Effector CD4-positive, alpha-beta T cell (primary cell): Measurements from ENCODE around the gene ST3GAL4.
A peak's percentile ranks its signal among the peaks of the same experiment; 100 is the strongest.

Experiments
- DNase-seq: peaks from one replicate; pipeline ENCODE4 v3.0.0-alpha.2; 2020

Gene ST3GAL4

DNA sequence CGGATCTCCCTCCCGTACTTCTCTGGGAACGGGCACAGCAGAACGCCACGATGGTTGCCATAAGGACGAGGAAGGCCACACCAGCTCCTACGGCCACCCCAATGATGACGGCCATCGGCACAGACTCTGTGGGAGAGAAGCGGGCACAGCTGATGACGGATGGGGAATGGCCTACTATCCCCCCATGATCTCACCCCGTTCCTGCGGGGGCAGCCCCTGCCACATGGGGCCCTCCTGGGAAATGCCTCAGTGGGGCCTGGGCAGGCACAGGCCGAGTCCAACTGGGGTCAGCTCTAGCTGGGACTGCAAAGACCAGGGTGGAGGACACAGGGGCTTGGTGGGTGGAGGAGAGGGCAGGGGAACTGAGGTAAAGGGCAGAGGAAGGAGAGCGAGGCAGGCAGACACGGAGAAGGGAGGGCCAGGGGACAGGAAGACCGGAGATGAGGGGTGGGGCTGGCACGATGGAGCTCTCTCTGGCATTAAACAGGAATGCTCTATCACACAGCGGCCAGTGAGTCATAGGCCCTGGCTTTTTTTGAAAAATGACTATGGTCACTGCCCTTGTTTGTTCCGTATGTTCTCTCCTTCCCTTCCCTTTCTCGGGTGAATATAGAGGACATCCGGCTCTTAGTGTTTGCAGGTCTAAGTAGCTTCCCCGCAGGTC lies 76.0 kb downstream of the ST3GAL4 start:
- DNase-seq, result no peak

DNA sequence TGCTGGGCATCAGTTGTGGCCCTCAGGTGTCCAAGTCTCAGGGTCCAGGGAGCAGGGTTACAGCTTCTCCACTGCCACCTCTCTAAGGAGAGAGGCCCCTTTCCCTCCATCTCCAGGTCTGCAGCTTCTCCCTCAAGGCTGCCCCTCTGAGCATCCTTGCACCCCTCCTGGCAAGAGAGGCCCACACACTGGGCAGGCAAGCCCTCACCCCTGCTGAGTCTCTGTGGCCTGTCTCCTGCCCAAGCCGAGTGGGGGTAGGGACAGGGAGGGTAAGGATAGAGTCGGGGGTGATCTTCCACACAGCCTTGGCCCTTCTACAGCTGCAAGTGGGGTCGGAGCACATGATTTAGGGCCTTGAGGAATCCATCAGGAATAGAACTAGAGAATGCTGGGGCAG lies 76.6 kb downstream of the ST3GAL4 start:
- no peak for DNase-seq

GRCh38 chr11:126432525-126432924 lies 77.0 kb downstream of the ST3GAL4 start:
- no peak for DNase-seq

DNA sequence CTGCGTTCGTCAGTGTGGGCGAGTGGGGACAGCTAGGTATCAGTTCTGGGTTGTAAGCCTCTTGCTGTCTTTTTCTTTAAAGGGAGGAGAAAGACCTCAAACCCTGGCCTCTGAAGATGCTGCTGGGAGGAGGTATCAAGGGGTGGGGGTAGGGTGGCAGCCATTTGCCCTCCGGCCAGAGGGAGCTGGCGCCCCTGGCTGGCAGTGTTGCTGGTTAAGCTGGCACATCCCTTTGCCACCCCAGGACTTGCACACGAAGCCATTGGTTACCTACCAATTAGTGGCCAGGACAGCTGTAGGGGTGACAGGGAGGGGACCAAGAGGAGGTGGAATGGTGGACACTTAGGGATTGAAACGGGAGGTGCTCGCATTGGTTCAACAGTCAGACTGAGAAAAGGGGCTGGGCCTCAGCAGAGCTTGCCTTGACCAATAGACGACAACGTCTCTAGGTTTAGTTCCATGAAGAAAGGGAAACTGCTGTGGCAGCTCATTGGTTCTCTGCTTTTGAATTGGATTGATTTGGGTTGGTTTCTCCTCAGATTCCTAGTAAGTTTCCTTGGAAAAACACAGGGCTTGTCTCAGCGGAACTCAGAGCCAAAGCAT lies 77.9 kb downstream of the ST3GAL4 start:
- DNase-seq, result no peak

DNA sequence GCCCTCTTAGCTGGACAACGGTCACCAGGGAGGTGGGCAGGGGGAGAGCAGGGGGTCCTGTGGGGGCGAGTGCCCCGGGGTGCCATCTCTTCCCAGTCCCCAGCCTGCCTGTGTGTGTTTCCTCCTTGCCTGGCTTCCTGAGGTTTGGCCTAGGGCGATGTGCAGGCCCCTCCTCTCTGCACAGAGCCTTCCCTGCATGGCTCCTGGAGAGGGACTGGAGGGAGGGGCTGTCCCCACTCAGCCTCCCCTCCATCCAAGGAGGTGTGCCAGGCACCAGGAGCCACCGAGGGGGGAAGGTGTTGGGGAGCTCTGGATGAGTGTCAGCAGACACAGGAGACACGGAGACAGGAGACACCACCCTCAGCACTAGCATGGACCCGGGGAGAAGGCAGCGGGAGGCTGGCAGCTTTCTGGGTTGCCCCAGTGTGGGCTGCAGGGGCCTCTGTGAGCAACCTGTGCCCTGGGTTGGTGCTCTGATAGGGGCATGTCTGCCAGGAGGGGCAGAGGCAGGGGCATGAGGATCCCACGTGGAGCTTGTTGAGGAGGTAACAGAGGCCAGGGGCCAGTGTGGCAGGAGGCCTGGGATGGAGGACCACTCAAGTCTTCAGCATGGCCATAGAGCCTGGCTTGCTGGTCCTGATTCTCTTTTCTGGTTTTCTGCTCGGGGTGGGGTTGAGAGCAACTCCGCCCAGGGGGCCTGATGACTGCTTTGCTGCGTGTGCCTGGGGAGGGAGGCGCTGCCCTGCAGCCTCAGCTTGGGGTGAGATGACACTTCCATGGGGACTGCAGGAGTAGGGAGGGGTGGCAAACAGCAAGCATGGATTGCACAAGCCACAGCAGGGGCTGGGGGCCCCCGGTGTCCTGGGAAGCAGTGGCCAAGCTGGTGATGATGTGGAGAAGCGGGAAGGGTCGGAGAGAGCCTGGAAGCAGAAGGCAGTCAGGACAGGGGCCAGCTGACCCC lies 78.8 kb downstream of the ST3GAL4 start:
- no peak for DNase-seq

GRCh38 chr11:126434950-126435335 lies 79.5 kb downstream of the ST3GAL4 start:
- no peak for DNase-seq

DNA sequence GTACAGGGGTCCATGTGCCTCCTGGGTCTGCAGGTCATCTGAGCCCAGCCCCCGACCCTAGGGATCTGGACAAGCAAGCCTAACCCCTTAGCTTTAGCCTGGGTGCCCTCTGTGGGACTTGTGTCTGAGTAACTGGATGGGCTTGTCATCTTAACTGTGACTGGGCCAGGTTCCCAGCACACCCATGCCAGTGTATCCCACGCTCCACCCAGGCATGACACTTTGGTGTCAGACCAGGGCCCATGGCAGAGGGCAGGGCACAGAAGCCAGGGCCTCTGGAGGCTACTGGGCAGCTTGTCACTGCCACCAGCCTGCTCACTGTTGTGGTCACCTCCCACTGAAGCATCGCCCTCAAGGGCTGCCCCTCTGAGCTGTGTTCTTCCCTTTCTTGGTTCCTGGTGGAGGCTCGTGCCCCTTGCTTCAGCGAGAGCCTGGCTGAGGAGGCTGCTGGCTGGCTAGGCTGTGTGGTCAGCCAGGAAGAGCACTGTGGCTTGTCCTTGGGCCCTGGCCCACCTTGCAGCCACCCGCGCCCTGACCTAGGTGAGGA lies 80.8 kb downstream of the ST3GAL4 start:
- no peak for DNase-seq

DNA sequence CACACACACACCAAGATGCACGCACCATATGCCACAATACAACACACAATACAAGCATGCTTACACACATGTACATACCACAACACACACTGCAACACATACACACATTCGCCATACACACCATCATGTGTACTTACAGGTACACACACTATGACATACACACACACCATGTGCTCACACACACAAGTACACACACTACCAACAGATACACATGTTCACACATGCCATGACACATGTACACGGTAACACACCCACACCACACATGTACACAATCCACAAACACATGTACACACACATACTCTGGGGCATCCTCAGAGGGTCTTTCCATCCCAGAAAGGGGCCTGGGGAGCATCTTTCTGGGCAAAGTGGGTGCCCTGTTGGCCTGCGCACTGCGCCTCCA lies 82.2 kb downstream of the ST3GAL4 start:
- DNase-seq, result no peak

DNA sequence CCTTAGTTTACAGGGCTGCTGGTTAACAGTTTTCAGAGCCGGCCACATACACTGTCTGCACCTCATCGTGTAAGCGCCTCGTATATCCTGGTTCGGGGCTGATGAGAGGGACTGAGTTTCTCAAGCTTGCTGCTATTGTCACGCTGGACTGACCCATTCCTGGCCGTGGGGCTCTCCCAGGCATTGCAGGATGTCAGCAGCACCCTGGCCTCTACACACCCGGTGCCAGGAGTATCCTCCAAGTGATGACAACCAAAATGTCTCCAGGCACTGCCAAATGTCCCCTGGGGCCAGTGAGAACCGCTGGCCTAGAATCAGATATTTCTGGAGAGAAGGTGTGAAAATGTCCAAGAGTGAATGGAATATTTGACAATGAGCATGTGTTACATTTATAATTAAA lies 82.8 kb downstream of the ST3GAL4 start:
- no peak for DNase-seq

GRCh38 chr11:126438691-126439090 lies 83.2 kb downstream of the ST3GAL4 start:
- no peak for DNase-seq

- no peak for DNase-seq
Observed at GRCh38 chr11:126440276-126440675, 84.8 kb downstream of the ST3GAL4 start.

DNA sequence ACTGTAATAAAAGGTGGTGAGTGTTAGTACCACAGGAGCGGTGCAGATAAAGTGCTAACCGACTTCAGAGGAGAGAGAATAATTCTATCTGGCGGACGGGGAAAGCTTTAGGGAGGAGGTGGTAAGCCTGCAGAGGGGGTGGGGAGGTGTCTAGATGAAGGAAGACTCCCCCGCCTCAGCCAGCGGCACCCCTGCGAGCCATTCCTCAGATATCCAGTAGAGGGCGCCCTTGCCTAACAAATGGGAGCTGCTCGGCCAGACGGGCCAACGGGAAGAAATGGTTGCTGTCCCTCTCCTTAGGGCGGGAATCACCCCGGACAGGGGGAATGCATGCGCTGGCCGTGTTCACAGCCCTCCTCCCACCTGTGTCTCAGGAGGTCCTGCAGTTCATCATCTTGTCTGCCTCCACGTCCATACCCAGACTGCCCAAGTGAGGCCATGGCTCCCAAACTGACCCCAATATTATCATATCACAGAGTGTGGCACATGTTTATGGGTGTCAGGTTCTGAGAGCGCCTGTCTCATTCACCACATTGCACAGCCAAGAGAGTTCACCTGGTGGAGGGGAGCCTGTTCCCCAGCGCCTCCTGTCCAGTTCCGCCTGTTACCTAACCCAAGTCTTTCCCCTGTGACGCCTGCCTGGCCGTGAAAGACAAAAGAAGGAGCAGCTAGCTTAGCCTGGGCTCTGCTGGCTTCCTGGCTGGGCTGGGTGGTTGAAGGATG lies 85.5 kb downstream of the ST3GAL4 start:
- DNase-seq, result peak; percentile 62

GRCh38 chr11:126443120-126443519 lies 87.6 kb downstream of the ST3GAL4 start:
- no peak for DNase-seq

GRCh38 chr11:126444072-126444471 lies 88.6 kb downstream of the ST3GAL4 start:
- DNase-seq, result no peak

- DNase-seq, result no peak
Observed at GRCh38 chr11:126446581-126446980, 91.1 kb downstream of the ST3GAL4 start.

- DNase-seq, result no peak
Observed at GRCh38 chr11:126450198-126450597, 94.7 kb downstream of the ST3GAL4 start.

- no peak for DNase-seq
Observed at GRCh38 chr11:126450806-126451205, 95.3 kb downstream of the ST3GAL4 start.

DNA sequence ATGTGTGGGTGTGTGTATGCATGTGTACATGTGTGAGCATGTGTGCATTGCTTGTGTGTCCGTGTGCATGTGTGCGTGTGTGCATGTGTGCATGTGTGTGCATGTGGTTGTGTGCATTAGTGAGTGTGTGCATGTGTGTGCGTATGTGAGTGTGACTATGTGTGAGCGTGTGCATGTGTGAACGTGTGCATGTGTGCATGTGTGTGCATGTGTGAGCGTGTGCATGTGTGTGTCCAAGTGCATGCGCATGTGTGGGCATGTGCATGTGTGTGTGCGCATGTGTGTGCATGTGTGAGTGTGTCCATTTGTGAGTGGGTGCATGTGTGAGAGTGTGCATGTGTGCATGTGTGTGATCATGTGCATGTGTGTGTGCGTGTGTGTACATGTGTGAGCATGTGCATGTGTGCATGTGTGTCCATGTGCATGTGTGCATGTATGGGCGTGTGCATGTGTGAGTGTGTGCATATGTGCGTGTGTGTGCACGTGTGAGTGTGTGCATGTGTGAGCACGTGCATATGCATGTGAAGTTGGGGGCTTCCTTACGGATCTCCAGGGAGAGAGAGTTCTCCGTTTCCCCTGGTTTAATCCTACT lies 95.8 kb downstream of the ST3GAL4 start:
- no peak for DNase-seq

DNA sequence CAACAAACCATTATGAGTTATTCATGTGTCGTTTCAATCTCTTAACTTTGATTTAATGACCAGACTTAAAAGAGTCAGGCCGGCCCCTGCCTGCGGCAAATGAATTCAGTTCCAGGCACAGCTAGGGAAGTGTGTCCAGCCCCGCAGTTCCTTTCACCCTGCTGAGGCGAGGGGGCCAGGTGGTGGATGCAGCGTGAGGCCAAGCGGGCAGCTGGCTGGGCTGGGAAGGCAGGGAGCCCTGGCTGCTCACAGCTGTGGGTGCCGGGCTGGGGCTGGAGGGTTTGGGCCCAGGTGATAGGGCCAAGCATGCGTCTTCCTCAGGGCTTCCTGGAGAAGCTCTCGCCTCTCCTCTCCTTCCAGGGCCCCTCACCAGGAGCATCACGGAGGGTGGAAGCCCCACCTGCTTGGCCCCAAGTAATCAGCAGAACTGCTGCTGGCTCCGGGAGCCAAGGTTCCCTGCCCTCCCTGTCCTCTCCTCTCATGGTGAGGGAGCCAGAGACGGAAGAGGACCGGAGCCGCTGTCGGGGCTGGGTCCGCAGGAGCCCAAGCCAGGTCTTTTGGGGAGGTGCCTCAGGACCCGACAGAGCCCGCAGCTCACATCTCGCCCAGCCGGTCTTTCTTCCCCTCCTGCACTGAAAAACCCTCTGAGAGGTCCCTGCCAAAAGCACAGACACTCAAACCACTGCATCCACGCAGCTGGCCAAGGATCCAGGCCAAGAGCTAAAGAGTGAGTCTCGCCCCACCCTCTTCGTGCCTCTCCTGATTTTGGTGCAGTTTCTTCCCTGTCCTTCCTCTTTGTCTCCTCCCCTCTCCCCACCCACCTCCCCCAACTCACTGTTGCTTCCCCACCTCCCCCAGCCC lies 97.0 kb downstream of the ST3GAL4 start:
- no peak for DNase-seq

DNA sequence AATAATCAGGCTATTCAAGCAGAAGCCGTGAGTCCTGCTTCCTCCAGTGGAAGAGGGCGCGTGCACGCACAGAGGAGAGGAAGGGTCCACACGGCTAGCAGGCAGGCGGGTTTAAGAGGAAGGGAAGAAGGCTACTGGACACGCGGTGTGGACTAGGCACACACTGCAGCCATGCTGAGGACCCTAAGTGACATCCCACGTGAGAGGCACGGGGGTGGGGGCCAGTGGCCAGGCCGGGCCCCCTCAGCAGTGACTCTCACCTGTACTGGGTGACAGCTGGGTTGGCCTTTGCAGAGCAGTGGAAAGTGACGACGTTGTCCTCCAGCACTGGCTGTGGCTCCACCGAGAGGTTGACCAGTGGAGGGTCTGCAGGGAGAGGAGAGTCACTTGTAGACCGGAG lies 100.6 kb downstream of the ST3GAL4 start:
- DNase-seq, result no peak

DNA sequence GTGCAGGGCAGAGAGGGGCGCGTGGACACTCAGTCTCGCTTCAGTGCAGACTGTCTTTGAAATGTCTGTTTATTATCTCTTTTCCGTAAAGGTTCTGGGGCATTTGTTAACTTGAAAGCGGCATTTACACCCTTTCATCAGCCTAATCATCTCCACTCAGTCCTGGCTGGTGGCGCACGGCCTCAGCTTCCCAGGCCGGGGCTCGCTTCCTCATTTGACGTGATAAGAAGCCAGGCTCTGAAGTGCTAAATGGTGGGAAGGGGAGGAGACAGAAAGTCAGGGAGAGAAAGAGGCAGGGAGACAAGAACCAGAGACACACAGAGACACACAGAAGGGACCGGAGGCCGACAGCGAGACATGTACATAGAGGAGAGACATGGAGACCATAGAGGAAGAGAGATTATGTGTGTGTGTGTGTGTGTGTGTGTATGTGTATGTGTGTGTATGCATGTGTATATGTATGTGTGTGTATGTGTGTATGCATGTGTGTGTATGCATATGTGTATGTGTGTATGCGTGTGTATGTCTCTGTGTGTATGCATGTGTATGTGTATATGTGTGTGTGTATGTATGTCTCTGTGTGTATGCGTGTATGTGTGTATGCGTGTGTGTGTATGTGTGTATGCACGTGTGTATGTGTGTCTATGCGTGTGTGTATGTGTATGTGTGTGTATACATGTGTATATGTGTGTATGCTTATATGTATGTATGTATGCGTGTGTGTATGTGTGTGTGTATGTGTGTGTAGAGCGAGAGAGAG lies 101.5 kb downstream of the ST3GAL4 start:
- DNase-seq, result no peak
